Measurements from ENCODE around the gene MFSD2B.

The MFSD2B gene

GRCh38 chr2:24055750-24056149 lies 45.9 kb downstream of the MFSD2B start:
- no peak overlapping the region for H3K4me2 ChIP-seq (ENCODE audit: low read length, poor library complexity, severe bottlenecking)

GRCh38 chr2:24058564-24059271 lies 48.8 kb downstream of the MFSD2B start:
- H2AK5ac ChIP-seq (ENCODE audit: low read length, severe bottlenecking) = no peak overlapping the region

More at GRCh38 chr2:24055750-24056149, 45.9 kb downstream of the MFSD2B start:
- no peak overlapping the region for H4K91ac ChIP-seq (ENCODE audit: low read length)
- no peak overlapping the region for H3K4me3 ChIP-seq (ENCODE audit: insufficient read depth in 1 of 2, low read depth in 1 of 2, low read length in 2 of 2)
- H2AFZ ChIP-seq (ENCODE audit: low read depth, low read length) = no peak overlapping the region
- peaks cover 0 to 13% of the 10 kb centered on the region in 2 experiments for H3K36me3 ChIP-seq (ENCODE audit: control insufficient read depth in 1 of 2, insufficient read depth in 2 of 2, low read depth in 1 of 2, low read length in 2 of 2)
- peaks cover 1% of the 10 kb centered on the region for H3K79me1 ChIP-seq (replicated peaks; ENCODE audit: low read length, poor library complexity, severe bottlenecking)
- H3K27ac ChIP-seq (ENCODE audit: low read length, poor library complexity, severe bottlenecking) = no peak overlapping the region
- H2AK5ac ChIP-seq (ENCODE audit: low read length, severe bottlenecking) = no peak overlapping the region
- H2BK12ac ChIP-seq (ENCODE audit: low read length in 2 of 2) = no peak overlapping the region
- H4K8ac ChIP-seq (ENCODE audit: low read length) = no peak overlapping the region
- no peak overlapping the region for H3K9ac ChIP-seq (ENCODE audit: low read length)
- no peak overlapping the region for H3K23ac ChIP-seq (ENCODE audit: low read length in 2 of 2)
- no peak overlapping the region for H2BK15ac ChIP-seq (ENCODE audit: low read depth, poor library complexity, severe bottlenecking)
- H3K9me3 ChIP-seq (ENCODE audit: control insufficient read depth, low read length) = no peaks in the 10 kb centered on the region
- H3K27me3 ChIP-seq (ENCODE audit: control insufficient read depth in 1 of 2, insufficient read depth in 1 of 2, low read length in 2 of 2) = no peaks in the 10 kb centered on the region
- H2BK5ac ChIP-seq (ENCODE audit: low read depth, low read length, poor library complexity, severe bottlenecking) = no peak overlapping the region
- H3K4ac ChIP-seq (ENCODE audit: low read depth in 1 of 2, low read length in 2 of 2) = no peak overlapping the region
- no peak overlapping the region for H3K18ac ChIP-seq (ENCODE audit: low read depth in 1 of 2, low read length in 2 of 2)
- no peaks in the 10 kb centered on the region for H3K4me1 ChIP-seq (ENCODE audit: control insufficient read depth, insufficient read depth, low read depth, low read length)
- DNase-seq = no peak
- no peak overlapping the region for H2BK120ac ChIP-seq (ENCODE audit: low read depth, low read length)
- 94% methylated on average over 6 of the region's 6 CpGs for WGBS
- H3K14ac ChIP-seq (ENCODE audit: low read length in 2 of 2) = no peak overlapping the region

GRCh38 chr2:24065341-24065740 lies 55.5 kb downstream of the MFSD2B start:
- no peak overlapping the region for H2BK15ac ChIP-seq (ENCODE audit: low read depth, poor library complexity, severe bottlenecking)
- H3K79me1 ChIP-seq (replicated peaks; ENCODE audit: low read length, poor library complexity, severe bottlenecking) = peaks cover 6% of the 10 kb centered on the region
- H3K4me1 ChIP-seq (ENCODE audit: control insufficient read depth, insufficient read depth, low read depth, low read length) = no peaks in the 10 kb centered on the region
- no peak overlapping the region for H3K27ac ChIP-seq (ENCODE audit: low read length, poor library complexity, severe bottlenecking)
- no peak overlapping the region for H3K14ac ChIP-seq (ENCODE audit: low read length in 2 of 2)
- H3K4ac ChIP-seq (ENCODE audit: low read depth in 1 of 2, low read length in 2 of 2) = no peak overlapping the region
- H2BK5ac ChIP-seq (ENCODE audit: low read depth, low read length, poor library complexity, severe bottlenecking) = no peak overlapping the region
- no peaks in the 10 kb centered on the region for H3K9me3 ChIP-seq (ENCODE audit: control insufficient read depth, low read length)
- H2BK12ac ChIP-seq (ENCODE audit: low read length in 2 of 2) = no peak overlapping the region
- no peak overlapping the region for H4K91ac ChIP-seq (ENCODE audit: low read length)
- H3K23ac ChIP-seq (ENCODE audit: low read length in 2 of 2) = no peak overlapping the region
- WGBS = 100% methylated on average over 1 of the region's 2 CpGs
- H3K18ac ChIP-seq (ENCODE audit: low read depth in 1 of 2, low read length in 2 of 2) = no peak overlapping the region
- no peaks in the 10 kb centered on the region for H3K27me3 ChIP-seq (ENCODE audit: control insufficient read depth in 1 of 2, insufficient read depth in 1 of 2, low read length in 2 of 2)
- H3K4me2 ChIP-seq (ENCODE audit: low read length, poor library complexity, severe bottlenecking) = no peak overlapping the region
- H2BK120ac ChIP-seq (ENCODE audit: low read depth, low read length) = no peak overlapping the region
- H3K36me3 ChIP-seq (ENCODE audit: control insufficient read depth in 1 of 2, insufficient read depth in 2 of 2, low read depth in 1 of 2, low read length in 2 of 2) = peaks cover 25 to 55% of the 10 kb centered on the region in 2 experiments
- no peak overlapping the region for H4K8ac ChIP-seq (ENCODE audit: low read length)
- no peak for DNase-seq
- H3K4me3 ChIP-seq (ENCODE audit: insufficient read depth in 1 of 2, low read depth in 1 of 2, low read length in 2 of 2) = no peak overlapping the region
- no peak overlapping the region for H2AK5ac ChIP-seq (ENCODE audit: low read length, severe bottlenecking)
- no peak overlapping the region for H3K9ac ChIP-seq (ENCODE audit: low read length)
- H2AFZ ChIP-seq (ENCODE audit: low read depth, low read length) = no peak overlapping the region

More at GRCh38 chr2:24058564-24059271, 48.8 kb downstream of the MFSD2B start:
- no peaks in the 10 kb centered on the region for H3K27me3 ChIP-seq (ENCODE audit: control insufficient read depth in 1 of 2, insufficient read depth in 1 of 2, low read length in 2 of 2)
- no peak for DNase-seq
- no peak overlapping the region for H2BK5ac ChIP-seq (ENCODE audit: low read depth, low read length, poor library complexity, severe bottlenecking)
- no peak overlapping the region for H3K18ac ChIP-seq (ENCODE audit: low read depth in 1 of 2, low read length in 2 of 2)
- H3K4me1 ChIP-seq (ENCODE audit: control insufficient read depth, insufficient read depth, low read depth, low read length) = no peaks in the 10 kb centered on the region
- H3K9me3 ChIP-seq (ENCODE audit: control insufficient read depth, low read length) = no peaks in the 10 kb centered on the region
- no peak overlapping the region for H3K9ac ChIP-seq (ENCODE audit: low read length)
- H3K36me3 ChIP-seq (ENCODE audit: control insufficient read depth in 1 of 2, insufficient read depth in 2 of 2, low read depth in 1 of 2, low read length in 2 of 2) = peaks cover 4 to 22% of the 10 kb centered on the region in 2 experiments
- H3K4me2 ChIP-seq (ENCODE audit: low read length, poor library complexity, severe bottlenecking) = no peak overlapping the region
- H4K8ac ChIP-seq (ENCODE audit: low read length) = no peak overlapping the region
- 96% methylated on average over 4 of the region's 4 CpGs for WGBS
- H3K4ac ChIP-seq (ENCODE audit: low read depth in 1 of 2, low read length in 2 of 2) = no peak overlapping the region
- no peak overlapping the region for H3K23ac ChIP-seq (ENCODE audit: low read length in 2 of 2)
- no peak overlapping the region for H2AFZ ChIP-seq (ENCODE audit: low read depth, low read length)
- H3K79me1 ChIP-seq (replicated peaks; ENCODE audit: low read length, poor library complexity, severe bottlenecking) = no peaks in the 10 kb centered on the region
- H3K27ac ChIP-seq (ENCODE audit: low read length, poor library complexity, severe bottlenecking) = no peak overlapping the region
- no peak overlapping the region for H2BK12ac ChIP-seq (ENCODE audit: low read length in 2 of 2)
- H2BK15ac ChIP-seq (ENCODE audit: low read depth, poor library complexity, severe bottlenecking) = no peak overlapping the region
- no peak overlapping the region for H3K4me3 ChIP-seq (ENCODE audit: insufficient read depth in 1 of 2, low read depth in 1 of 2, low read length in 2 of 2)
- no peak overlapping the region for H4K91ac ChIP-seq (ENCODE audit: low read length)
- no peak overlapping the region for H2BK120ac ChIP-seq (ENCODE audit: low read depth, low read length)
- no peak overlapping the region for H3K14ac ChIP-seq (ENCODE audit: low read length in 2 of 2)

- Histone ChIP-seq H2BK5ac (ENCODE audit: low read depth, low read length, poor library complexity, severe bottlenecking) (no peak overlapping the region), H2BK15ac (ENCODE audit: low read depth, poor library complexity, severe bottlenecking) (no peak overlapping the region), H2BK12ac (ENCODE audit: low read length in 2 of 2) (no peak overlapping the region), H2BK120ac (ENCODE audit: low read depth, low read length) (no peak overlapping the region), H3K4me1 (ENCODE audit: control insufficient read depth, insufficient read depth, low read depth, low read length) (peaks cover 8% of the 10 kb centered on the region), H3K9me3 (ENCODE audit: control insufficient read depth, low read length) (no peaks in the 10 kb centered on the region), H4K91ac (ENCODE audit: low read length) (no peak overlapping the region), H3K18ac (ENCODE audit: low read depth in 1 of 2, low read length in 2 of 2) (no peak overlapping the region), H3K4ac (ENCODE audit: low read depth in 1 of 2, low read length in 2 of 2) (no peak overlapping the region), H3K4me3 (ENCODE audit: insufficient read depth in 1 of 2, low read depth in 1 of 2, low read length in 2 of 2) (no peak overlapping the region), H3K9ac (ENCODE audit: low read length) (no peak overlapping the region), H4K8ac (ENCODE audit: low read length) (no peak overlapping the region), H2AK5ac (ENCODE audit: low read length, severe bottlenecking) (no peak overlapping the region), H3K23ac (ENCODE audit: low read length in 2 of 2) (no peak overlapping the region), H3K36me3 (ENCODE audit: control insufficient read depth in 1 of 2, insufficient read depth in 2 of 2, low read depth in 1 of 2, low read length in 2 of 2) (peaks cover 26 to 59% of the 10 kb centered on the region in 2 experiments), H3K79me1 (replicated peaks; ENCODE audit: low read length, poor library complexity, severe bottlenecking) (peaks cover 17% of the 10 kb centered on the region), H2AFZ (ENCODE audit: low read depth, low read length) (no peak overlapping the region), H3K27ac (ENCODE audit: low read length, poor library complexity, severe bottlenecking) (no peak overlapping the region), H3K27me3 (ENCODE audit: control insufficient read depth in 1 of 2, insufficient read depth in 1 of 2, low read length in 2 of 2) (no peaks in the 10 kb centered on the region), H3K14ac (ENCODE audit: low read length in 2 of 2) (no peak overlapping the region), H3K4me2 (ENCODE audit: low read length, poor library complexity, severe bottlenecking) (no peak overlapping the region)
- no peak for DNase-seq
- WGBS = 96% methylated on average over 4 of the region's 4 CpGs
Measured at GRCh38 chr2:24072259-24072658, 62.4 kb downstream of the MFSD2B start.

Measured in mesenchymal stem cell (in vitro differentiated cells and primary cell).